ELF-1 (cell line): ENCODE measurements around the gene P4HA2.

ENCODE experiments used
- DNase-seq: peaks from one replicate; pipeline ENCODE4 v3.0.0-alpha.2; 2016; ENCODE audit warnings: low read depth, low spot score

Gene P4HA2

DNA sequence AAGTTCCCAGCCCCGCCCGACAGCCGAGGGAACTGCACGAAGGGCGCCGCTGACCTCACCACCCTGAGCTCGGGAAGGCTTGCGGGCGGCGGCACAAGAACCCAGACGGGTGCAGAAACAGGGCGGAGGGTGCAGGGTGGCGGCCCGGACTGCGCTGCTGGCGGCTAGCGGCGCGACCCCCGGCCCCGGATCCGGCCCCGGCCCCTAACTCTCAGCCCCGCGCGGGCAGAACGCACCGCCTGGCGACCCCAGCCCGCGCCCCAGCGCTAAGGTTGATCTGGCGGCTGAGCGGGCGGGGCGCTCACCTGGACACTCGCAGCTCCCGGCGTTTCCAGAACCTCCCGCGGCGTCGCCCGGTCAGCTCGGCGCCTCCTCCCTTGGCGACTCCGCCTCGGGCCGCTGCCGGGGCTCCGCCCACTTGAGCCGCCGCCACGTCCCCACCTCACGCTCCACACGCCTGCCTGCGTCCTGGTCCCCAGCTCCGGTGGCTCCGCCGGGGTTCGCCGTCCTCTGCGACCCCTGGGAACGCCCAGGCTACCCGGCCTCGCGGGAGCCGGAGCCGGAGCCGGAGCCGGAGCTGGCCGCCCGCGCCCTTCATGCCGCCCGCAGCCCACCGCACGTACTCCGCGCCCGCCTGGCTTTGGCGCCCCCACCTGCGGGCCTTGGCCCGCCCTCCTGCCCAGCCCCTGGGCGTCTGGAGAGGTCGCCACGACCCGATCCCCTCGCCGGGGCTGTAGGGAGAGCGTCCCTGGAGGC lies at the start of gene P4HA2:
Gene P4HA2 (minus strand): TSS at position 369 of the 756 bp plus-strand sequence. CDS start 9,227 bp downstream, outside the sequence.
- DNase-seq = peak; percentile 79

DNA sequence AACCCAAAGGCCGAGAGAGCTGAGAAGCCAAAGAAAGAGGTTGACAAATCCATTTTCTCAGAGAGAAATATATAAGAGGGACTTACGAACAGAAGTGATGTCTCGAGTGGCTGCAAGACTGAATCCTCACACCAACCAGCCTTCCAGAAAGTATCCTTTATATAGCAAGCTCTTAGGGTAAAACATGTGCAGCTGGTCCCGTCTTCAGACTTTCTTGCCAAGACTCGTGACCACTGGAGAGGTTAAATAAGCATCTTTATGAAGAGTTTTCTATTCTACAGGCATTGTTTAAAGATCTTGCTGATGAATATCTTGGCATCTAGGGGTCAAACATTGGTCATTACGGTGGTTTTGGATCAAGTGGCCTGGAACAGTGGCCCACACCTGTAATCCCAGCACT lies 49.6 kb upstream of the P4HA2 start:
- no peak for DNase-seq

DNA sequence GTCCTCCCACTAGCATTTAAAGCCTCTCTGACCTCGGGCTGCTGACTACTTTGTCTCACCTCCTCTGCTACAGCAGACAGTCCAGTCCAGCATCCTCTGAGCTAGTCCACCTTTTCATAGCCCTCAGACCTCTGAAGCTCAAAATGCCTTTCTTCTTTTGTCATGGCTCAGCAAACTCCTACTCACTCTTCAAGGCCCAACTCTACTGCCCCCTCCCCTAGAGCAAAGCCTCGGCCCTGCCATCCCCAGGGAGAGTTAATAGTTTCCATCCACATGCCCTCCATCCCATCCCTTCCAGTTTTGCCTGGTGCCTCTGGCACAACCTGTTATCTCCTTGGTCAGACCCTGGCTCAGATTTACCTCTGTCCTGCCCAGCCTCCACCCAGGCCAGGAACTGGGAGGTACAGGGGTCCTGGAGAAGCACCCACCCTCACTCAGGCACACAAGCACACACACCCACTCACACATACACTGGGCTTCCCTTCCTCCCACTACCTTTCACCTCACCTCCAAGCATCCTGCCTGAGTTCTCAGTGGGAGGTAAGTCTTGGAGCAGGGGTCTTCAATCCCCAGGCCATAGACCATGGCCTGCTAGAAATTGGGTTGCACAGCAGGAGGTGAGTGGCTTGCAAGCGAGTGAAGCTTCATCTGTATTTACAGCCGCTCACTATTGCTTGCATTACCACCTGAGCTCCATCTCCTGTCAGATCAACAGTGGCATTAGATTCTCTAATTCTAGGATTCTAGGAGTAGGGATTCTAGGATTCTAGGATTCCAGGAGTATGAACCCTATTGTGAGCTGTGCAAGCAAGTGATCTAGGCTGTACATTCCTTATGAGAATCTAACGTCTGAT lies 47.9 kb upstream of the P4HA2 start:
- no peak for DNase-seq

DNA sequence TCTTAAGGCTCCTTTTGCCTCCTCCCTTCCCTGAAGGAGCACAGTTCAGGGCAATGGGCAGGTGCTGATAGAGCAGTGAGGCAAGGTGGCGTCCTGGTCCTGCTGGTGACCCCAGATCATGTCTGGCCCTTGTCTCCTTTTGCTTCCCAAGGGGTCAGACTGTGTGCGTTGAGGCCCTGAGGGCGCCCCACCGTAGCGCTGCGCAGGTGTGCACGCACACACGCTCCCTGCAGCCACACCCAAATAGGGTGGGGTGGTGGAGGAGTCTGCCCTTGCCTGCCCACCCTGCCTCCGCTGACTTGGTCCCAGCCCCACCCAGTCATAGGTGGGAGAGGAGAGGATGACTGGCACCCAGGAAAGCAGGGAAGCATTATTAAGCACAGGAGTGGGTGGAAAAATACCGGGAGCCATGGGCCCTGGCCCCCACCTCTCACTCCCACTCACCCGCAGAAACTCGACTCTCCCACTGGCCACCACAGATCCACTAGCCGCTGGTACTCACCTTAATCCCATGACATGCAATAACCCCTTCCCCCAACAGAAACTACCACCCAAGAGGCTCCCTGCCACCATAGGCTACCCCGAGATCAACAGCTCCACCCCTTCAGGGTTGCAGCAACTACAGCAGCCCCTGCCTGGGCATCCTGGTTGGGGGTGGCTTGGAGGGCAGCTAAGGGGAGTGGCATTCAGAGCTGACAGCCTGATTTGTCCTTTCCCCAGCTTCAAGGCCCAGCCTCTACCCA lies 46.6 kb upstream of the P4HA2 start:
- DNase-seq = no peak

DNA sequence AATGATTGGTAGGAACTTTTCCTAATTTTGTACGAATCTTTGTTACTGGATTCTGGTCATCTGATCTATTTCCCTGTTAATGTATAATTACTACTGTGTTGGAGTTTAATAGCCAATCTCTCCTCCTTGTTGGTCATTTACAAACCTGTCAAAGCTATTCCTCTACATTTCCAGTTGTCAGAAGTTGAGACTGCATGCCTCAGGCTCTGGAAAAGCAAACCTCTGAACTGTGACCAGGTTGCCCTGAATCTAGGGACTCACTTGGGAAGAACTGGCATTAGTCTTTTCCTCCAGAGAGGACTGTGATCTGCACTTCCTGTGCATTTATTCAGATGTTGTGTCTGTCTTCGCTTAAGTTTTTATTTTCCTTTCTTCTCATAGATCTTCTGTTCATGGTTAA lies 46.0 kb upstream of the P4HA2 start:
- DNase-seq = no peak

- DNase-seq = peak; percentile 86
These were observed 44.9 kb upstream of the P4HA2 start for GRCh38 chr5:132272311-132273210.

DNA sequence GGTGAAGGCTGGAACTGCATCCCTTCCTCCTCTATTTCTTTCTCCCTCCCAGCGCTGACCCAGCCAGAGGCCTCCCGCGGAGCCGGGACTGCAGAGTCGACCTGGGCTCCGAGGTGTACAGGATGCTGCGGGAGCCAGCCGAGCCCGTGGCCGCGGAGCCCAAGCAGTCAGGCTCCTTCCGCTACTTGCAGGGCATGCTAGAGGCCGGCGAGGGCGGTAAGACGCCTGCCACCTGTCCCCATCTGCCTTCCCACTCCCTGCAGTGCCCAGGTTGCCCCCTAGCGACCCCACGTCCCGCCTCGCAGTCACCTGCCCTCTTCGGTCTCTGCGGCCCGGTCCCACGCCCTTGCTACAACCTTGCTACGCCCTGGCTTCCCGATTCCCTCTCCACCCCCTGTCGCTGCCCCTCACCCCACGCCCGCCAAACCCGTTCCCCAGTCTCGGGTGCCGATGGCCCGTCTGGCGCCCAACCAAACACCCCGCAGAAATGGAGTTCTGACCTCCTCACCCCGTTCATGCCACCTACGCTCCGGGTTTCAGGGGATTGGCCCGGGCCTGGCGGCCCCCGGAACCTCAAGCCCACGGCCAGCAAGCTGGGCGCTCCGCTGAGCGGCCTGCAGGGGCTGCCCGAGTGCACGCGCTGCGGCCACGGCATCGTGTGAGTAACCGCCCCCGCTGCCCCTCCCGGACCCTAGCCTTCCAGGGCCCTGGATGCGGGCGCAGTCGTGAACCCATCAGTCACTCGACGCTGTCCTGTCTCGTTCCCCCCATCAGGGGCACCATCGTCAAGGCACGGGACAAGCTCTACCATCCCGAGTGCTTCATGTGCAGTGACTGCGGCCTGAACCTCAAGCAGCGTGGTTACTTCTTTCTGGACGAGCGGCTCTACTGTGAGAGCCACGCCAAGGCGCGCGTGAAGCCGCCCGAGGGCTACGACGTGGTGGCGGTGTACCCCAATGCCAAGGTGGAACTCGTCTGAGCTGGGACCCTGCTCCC lies 43.9 kb upstream of the P4HA2 start:
- DNase-seq = peak; percentile 45

GRCh38 chr5:132270706-132271105 lies 43.1 kb upstream of the P4HA2 start:
- no peak for DNase-seq

DNA sequence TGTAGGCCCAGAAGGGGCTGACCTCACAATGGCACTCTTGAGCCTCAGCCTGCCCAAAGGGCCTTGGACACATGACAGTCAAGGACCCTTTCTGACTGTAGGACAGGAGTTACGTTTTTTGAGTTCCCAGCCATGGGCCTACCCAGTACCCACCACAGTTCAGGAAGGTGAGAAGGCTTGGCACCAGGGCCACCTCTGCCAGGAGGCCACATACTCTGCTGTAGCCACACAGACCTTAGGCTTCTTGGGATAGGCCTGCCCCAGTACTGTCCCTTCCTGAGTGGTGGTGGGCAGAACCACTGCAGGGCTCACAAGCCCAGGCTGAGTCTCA lies 42.6 kb upstream of the P4HA2 start:
- no peak for DNase-seq

DNA sequence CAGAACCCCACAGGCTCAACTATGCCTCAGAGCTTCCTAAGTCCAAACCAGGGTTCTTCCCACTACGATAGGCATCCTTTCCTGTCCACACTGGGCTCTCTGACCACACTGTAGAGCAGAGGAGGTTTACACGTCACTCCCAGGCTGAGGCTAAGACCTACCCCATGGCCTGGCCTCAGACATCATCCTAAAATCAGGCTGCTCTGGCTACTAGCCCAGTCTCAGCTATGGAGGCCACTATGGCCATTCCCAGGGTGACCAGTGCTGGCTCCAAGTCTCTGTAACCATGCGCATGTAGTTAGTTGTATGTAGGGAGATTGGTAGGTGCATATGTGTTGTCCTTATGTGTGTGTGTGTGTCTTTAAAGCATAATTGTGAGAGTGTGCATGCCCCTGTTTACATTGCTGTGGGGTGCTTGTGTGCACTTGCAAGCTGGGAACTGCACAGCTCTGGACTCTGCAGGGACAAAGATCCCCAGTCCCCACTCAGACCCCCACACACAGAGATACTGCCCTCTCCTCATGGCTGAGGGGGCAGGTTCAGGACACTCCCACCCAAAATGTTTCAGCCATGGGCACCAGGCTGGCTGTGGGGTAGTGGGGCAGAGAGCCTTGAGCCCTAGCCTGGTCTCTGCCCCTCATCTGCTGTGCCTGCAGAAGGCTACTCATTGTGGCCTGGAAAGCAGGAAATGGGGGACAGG lies 42.1 kb upstream of the P4HA2 start:
- no peak for DNase-seq

- DNase-seq = no peak
These were observed 41.3 kb upstream of the P4HA2 start for GRCh38 chr5:132268769-132269551.

DNA sequence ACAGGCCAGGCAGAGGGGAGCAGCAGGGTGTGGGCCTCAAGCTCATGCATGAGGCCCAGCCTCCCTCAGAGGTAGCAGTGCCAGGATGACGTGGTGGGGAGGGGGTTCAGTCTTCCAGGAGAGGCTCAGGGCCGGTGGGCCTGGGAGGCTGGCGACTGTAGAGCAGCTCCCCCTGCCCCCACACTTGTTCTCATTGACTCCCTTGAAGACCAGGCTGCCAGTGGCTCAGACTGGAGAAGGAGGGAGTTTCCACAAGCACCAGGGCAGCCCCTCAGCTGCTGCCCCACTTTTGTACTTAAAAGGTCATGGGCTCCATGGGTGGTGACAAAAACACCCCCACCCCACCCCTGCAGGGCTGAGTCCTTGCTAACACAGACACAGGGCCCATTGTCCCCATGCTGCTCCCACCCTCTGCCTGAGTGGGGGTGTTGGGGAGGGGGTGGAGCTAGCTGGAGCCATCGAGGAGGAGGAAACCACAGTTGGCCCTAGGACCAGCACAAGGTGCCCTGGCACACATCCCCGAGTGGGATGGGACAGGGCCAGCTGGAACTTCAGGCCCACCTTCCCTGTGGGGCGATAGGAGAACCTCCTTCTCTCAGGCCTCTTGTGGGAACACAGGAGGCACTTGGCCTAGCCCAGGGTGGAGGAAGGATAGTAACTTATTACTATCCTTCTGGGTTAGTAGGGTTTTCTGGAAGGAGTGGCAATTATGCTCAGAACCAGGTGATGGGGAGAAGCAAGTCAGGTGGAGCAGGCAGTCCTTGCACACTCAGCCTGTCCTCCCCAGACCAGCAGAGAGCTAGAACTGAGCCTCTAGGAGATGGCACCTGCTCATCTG lies 40.5 kb upstream of the P4HA2 start:
- no peak for DNase-seq

DNA sequence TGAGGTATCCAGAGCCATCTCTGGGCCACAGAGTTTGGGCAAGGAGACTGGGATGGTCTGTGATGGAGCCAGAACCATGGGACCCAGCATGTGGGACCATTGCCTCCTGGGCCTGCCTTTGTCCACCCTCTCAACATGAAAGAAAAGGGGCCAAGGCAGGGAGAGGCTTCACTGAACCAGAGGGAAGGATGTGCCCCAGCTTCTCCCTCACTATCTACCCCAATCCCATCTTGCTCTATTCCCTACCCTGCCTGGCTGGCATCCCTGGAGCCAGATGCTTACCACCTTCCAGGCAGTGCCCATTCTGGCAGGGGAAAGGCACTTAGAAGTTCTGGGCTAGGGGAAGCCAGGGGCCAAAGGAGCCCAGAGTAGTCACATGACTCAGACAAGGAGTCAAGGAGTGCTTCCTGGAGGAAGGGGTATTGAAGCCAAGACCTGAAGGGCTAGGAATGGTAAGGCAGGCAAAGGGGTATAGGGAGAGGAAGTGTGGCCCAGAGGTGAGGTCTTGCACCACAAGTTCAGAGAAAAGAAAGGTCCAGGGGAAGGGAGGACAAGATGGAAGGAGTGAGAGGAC lies 39.6 kb upstream of the P4HA2 start:
- no peak for DNase-seq

DNA sequence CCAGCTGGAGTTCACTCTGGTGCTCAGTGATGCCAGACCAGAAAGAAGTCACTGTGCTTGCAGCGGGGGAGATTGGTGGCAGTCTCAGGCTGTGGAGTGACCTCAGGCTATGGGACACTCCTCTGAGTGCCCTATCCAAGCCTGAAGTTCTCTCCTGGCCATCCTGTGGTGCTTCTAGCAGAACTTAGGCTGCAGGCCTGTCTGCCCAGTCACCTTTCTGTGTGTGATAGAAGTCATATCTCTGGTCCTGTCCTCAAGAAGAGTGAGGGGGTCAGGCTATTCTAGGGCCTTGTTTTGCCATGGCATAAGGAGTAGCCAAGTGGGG lies 39.1 kb upstream of the P4HA2 start:
- DNase-seq = no peak

DNA sequence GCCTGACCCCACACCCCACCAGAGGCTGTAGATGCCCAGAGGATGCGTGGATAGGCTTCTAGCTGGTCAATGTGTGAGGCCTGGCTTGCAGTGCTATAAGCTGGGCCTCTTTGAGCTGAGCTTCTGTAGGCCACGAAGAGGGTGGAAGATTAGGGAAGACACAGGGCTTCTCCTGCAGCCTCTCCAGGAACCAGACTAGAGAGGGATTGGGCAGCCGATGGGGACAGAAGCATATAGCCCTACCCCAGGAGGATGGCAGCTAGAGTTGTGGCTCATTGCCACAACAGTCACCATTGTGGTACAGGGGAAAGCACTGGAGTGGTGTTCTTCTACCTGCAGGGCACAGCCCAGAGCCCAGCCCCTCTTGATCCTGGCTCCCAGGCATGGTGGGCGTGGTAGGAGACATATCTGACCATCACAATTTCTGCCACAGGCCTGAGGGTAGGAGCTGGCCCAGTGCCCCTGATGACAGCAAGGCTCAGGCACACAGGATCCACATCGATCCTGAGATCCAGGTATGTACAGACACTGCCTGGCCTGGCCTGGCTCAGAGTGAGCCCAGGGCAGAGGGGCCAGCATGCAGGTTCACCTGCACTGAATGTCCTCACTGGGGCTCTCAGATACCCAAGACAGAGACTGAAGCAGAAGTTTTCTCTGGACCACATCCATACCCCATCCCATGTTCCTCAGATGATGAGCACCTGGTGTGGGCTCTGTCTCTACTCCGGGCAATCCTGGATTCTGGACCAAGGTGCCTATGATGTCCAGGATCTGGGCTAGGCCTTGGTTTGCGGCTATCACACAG lies 38.6 kb upstream of the P4HA2 start:
- DNase-seq = no peak

GRCh38 chr5:132265336-132266030 lies 37.8 kb upstream of the P4HA2 start:
- peak; percentile 87 for DNase-seq
